GM18519 (cell line): ENCODE measurements around the gene NAV2.

Source experiments
- ATAC-seq: cut with Tn5 transposase; IDR thresholded peaks from one replicate; pipeline ENCODE4 v1.9.1; 2021; ENCODE audit warnings: mild to moderate bottlenecking, moderate library complexity; ENCODE audit not compliant: unreplicated experiment, low FRiP score

NAV2 gene

GRCh38 chr11:20007386-20007785 is 294.7 kb downstream of the NAV2 start:
- ATAC-seq: no peak

- no peak for ATAC-seq
These were observed 295.7 kb downstream of the NAV2 start for GRCh38 chr11:20008190-20008870.

- ATAC-seq: no peak
These were observed 296.4 kb downstream of the NAV2 start for GRCh38 chr11:20008871-20009644.

DNA sequence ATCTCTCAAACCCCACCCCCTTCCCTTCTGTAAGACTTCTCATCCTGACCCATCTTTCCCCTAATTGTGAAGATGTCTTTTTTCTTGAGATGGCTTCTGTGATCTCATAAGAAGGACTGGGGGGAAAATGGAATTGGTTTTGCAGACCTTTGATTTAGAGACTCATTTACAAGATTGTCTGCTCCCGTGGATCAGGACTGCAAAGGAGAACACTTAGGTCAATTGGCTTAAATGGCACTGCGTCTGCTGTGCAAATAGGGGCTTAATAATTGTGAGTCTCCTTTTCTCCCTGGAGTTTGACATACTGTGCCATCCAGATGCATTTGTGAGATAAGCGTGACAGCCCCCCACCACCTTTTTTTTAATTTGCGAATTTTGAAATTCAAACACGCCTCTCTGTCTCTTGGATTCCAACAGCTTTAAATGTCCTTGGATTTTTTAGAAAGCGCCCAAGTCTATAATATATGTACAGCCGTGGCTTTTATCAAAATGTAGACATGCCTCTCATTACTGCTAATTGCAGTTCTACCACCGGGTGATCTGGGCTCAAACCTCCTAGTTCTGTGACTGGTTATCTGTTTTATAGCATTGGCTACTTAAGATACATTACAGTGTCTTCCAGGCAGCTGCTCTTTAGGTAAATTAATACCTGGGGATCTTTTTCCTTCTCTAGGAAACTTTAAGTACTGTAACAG is 297.7 kb downstream of the NAV2 start:
- ATAC-seq: no peak

DNA sequence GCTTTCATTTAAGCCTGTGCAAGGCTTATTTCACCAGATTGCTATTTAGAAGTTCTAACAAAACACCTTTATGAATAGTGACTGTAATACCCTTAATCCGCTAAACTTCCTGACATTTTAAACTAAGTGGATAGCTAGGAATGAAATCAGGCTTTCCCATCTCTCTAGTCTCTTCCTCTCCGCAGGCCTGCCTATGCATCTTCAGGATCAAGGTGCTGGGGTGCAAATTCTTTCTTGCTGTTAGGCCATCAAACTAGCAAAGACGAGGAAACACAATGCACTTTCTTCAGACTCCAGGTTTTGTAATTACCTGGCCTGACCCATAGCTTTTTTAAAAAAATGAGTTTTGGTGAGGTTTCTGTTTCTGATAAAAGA is 298.2 kb downstream of the NAV2 start:
- ATAC-seq: no peak

GRCh38 chr11:20011307-20011951 is 298.8 kb downstream of the NAV2 start:
- ATAC-seq: no peak

DNA sequence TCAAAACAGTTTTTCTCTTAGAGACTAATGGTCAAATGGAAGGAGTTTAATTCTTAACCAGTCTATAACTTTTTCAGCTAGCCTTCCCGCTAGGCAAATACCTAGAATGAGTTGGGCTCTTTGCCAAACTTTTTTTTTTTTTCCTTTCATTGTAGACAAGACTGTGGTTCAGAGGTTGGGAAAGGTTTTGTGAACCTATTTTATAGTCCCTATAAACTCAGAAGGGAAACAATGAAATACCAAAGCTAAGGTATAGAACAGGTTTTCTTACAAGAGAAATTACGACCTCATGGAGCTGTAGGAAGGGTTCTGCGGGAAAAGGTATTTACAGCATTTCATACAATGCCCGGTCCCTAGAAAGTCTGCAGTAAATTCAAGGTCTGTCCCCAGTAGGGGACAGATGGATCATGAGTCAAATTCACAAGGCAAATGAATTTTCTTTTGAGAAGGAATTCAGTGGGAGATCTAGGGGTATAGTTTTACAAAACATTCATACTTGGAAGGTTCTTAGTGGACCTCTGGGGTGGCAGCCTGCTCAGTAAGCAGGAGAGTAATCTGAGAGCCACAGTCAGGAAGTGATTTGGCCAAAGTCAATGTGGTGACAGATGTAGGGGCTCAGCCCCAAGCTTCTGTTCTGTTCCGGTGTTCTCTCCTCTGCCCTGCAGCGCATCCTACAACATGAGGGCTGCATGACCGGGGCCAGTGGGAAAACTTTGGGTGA is 300.9 kb downstream of the NAV2 start:
- no peak for ATAC-seq

DNA sequence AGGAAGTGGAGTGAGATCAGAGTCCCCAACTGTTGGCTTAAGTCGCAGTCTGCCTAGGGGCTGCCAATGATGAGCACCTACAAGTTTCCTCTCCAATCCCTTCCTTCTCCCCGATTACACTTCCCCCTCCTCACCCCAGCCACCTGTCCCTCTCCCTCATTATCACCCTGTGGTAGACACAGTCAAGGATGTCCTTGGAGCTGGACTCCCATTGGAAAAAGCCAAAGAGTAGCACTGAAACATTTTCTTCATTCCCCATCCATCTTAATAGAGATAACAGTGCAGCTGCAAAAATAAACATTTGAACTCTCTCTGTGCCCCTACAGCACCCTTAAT is 301.4 kb downstream of the NAV2 start:
- no peak for ATAC-seq

GRCh38 chr11:20015101-20015500 is 302.5 kb downstream of the NAV2 start:
- ATAC-seq: no peak

DNA sequence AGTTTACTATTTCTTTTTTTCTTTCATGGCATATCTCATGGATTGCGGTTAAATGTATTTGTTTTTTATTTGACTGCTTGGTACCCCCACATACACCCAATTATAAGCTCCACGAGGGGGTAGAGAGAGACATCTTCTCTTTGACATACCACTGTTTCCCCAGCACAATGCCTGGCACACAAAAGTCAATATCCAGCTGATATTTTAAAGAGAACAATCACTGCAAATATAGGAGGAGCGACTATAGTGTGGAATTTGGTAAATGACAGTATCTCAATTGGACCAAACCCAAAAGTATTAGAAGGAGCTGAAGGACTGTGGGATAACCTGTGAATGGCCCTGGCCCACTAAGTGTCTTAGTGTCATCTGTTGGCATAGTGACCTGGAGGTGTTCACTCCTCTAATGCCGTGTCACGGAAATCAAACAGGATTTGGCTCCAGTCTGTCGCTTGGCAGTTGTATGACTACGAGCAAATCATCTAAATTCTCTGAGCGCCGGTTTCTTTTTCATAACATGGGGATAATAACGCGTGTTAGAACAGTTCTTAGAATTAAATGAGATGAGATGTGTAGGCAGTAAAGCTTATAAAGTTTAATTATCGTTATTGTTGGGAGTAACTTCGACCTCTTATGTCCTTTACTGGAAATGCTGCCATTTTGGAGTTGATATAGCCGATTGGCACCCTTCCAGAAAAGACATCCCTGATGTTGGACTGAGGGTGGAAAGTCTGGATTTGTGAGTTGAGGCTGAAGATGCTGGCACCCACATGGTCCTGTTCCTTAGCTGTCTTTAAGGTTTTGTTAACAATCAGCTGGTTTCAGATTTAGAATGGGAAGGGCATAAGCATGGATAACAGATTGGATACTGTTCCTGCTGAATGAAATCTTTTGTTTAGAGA is 303.1 kb downstream of the NAV2 start:
- no peak for ATAC-seq

GRCh38 chr11:20016526-20016925 is 303.9 kb downstream of the NAV2 start:
- no peak for ATAC-seq

DNA sequence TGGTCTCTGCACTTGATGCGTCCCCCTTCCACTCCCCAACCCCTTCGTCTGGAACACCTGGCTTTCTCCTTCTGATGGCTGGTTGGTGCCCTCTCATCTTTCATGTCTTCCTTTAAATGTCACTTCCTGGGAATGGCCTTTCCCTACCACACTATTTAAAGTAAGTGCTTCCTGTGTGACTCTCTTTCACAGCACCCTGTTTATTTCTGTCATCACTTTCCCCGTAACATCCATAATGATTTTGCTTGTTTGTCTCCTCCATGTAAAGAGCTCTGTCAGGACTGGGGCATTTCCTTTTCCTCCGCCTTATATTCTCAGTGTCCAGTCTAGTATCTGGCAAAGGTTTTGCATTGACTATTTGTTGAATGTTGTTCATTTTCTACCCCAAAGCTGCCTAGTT is 304.7 kb downstream of the NAV2 start:
- no peak for ATAC-seq

GRCh38 chr11:20020198-20020597 is 307.6 kb downstream of the NAV2 start:
- no peak for ATAC-seq

DNA sequence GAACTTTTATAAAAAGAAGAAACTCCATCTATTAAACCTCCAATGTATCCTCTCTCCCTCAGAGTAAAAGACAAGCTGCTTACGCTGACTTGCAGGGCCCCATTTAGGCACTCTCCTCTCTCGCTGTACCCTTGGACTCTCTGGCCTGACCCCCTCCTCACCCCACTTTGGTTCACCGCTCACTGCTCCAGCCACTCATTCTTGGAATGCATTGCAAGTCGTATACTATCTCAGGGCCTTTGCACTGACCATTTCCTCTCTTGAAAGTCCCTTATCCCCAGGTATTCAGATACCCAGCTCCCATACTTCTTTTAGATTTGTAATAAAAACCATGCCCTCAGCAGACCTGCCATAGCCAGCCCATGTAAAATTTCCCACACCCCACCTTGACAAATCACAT is 308.1 kb downstream of the NAV2 start:
- ATAC-seq: no peak

DNA sequence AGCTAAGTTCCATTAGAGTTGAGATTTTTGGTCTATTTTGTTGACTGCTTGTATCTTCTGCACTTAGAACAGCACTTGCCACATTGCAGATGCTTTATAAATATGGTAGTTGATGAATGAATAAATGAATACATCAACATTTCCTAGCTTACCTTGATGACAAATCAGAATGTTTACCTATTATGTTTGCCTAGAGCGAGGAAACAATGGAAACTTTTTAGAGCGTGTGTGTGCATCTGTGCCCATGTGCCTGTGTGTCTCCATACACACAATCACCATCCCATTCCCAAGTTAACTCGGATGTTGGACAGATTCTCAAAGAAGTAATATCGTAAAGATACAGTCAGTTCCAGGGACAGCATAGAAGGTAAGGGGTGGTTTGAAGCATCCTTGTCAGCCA is 308.6 kb downstream of the NAV2 start:
- ATAC-seq: no peak

- ATAC-seq: no peak
These were observed 309.2 kb downstream of the NAV2 start for GRCh38 chr11:20021771-20022362.

- no peak for ATAC-seq
These were observed 309.9 kb downstream of the NAV2 start for GRCh38 chr11:20022363-20023081.

DNA sequence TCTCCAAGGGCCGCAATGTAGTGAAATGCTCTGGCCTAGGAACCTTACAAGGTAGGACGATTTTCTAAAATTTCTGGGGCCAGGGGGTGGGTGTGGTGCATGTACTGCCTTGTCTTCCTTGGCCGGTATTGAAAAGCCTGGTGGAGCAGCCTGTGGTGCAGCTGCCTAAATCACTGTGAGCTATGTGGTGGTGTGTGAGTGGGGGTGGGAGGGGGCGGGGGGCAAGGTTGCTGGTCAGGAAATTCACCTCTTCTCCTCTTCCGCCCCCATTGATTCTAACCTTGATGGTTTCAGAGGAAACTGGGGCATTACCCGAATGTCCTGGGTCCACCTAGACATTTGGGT is 310.4 kb downstream of the NAV2 start:
- ATAC-seq: no peak
